Activated gamma-delta T cell treated with anti-CD3 and anti-CD28 coated beads, Interleukin-2, amount 50 U/mL, for 16 hours (primary cell): ENCODE measurements around the gene CRTAP.
"Not testable (repeated sequence)": the region's sequence is repeated elsewhere in the genome, so short reads cannot be mapped to it uniquely, and the experiment has no call there.

Experiments
- DNase-seq: peaks from one replicate; pipeline ENCODE4 v3.0.0-alpha.2; 2020; ENCODE audit warnings: low read depth

Gene CRTAP

GRCh38 chr3:33174711-33175414 is 61.0 kb downstream of the CRTAP start:
- DNase-seq = no peak

DNA sequence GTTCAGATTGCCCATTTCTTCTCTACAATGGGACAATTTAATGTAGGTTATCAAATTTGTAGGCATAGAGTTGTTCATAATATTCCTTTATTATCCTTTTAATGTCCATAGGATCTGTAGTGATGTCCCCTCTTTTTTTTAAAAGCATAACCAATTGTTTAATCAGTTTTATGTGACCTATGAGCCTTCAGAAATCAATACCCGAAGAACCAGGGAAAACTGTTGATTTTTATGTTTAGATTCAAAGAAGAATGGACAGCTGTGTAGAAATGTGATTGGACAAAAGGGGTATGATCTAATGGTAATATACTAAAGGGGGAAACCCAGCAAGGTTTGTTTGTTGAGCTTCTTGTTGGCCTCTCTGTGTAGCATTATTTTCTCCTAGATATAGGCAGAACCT is 65.3 kb downstream of the CRTAP start:
- no peak for DNase-seq

DNA sequence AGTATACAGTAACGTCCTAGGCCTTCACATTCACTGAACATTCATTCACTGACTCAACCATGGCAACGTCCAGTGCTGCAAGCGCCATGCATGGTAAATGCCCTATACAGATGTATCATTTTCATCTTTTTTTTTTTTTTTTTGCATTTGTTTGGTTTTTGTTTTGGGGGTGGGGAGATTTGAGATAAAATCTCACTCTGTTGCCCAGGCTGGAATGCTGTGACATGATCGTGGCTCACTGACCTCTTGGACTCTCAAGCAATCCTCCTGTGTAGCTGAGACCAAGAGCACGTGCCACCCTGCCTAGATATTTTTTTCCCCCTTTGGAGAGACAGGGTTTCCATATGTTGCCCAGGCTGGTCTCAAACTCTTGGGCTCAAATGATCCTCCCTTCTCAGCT is 67.4 kb downstream of the CRTAP start:
- DNase-seq = no peak

DNA sequence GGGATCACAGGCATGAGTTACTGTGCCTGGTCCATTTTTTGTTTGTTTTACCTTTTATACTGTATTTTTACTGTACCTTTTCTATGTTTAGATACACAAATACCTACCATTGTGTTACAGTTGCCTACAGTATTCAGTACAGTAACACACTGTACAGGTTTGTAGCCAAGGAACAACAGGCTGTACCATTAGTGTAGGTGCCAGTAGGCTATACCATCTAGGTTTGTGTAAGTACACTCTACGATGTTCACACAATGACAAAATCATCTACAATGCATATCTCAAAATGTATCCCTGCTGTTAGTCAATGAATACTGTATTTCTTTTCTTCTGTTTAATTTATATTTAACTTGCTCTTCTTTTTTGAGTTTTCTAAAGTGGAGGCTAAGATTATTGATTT is 67.8 kb downstream of the CRTAP start:
- DNase-seq = not testable (repeated sequence)

DNA sequence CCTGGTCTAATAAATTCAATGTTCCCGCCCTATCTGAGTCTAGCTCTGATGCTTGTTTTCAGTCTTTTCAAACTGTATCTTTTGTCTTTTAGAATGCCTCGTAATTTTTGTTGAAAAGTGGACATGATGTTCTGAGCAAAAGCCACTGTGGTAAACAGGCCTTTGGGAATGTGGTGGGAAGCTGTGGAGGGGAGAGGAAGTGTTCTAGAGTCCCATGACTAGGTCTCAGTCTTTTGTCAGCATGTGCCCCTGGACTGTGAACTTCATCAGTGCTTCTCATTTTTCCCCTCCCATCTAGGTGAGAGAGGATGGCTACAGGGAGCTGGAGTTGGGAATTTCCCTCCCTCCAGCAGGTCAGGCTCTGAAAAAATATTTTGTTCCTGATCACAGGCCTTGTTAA is 71.0 kb downstream of the CRTAP start:
- no peak for DNase-seq

GRCh38 chr3:33186524-33187367 is 72.9 kb downstream of the CRTAP start:
- no peak for DNase-seq

DNA sequence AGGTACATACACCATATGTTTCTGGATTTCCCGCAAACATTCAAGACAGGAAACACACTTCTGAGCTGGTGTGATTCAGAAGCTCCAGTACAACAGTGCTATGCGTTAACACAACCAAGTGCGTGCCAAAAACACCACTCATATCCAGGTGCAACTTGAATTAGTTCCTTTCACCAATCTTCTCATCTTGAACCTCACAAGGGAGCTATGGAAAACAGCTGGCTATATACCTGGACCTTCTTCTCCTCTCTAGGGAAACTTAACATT is 73.5 kb downstream of the CRTAP start:
- DNase-seq = no peak

DNA sequence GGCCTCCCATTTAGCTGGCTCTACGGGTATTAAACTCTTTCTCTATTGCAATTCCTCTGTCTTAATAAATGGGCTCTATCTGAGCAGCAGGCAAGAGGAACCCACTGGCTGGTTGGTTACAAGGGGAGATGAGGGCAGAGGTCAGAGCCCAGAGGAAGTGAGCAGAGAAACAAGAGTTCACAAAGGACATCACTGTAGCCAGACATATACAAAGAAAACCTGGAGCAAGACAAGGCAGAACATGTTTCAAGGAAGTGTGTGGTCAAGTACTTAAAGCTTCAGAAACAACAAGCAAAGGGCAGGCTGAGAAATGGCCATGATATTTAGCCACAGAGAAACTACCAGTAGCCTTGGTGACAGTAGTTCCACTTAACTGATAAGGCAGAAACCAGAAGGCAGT is 80.5 kb downstream of the CRTAP start:
- no peak for DNase-seq

DNA sequence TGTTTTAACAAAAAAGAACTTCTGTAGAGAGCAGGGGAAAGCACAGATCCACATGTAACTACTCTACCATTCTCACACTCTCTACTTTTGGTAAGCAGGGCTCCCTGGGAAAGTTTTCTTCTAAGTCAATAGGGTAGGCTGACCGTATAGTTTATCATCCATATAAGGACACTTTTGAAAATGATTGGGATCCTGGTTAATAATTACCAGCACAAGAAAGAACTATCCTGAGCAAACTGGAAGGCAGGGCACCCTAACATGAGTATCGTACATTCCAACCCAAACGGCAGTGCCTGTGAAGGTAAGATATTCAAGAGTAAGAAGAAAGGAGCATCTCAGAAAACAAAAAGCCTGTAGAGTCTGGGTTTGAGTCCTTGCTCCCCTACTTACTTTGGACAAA is 82.7 kb downstream of the CRTAP start:
- no peak for DNase-seq
